Right lobe of liver (tissue), 6 donors: Measurements from ENCODE around the gene STX7. TPM values are rescaled to one million over a fixed set of nuclear protein-coding genes. Genes with fewer than 3 reads are reported as not detected.

Experiments used
- ATAC-seq, 4 donors: fragments of 200-7000 bp; cut with Tn5 transposase; one replicate each; pipeline ENCODE4 v1.9.1; 2020; ENCODE audit warnings: mild to moderate bottlenecking in 4 of 4, moderate library complexity in 4 of 4
- DNase-seq, 3 donors: peaks; one replicate each; pipeline ENCODE4 v3.0.0-alpha.2; 2020
- H3K27ac ChIP-seq, 3 donors: fragments of 200-600 bp; one replicate each; pipeline ENCODE4 v1.8.0; 2022
- H3K27me3 ChIP-seq, 2 donors: fragments of 200-600 bp; one replicate each; pipeline ENCODE4 v1.8.0; 2022
- H3K36me3 ChIP-seq, 4 donors: fragments of 200-600 bp; sonication (generic) in 1 of 4; one replicate each; pipeline versions ENCODE4 v1.5.1 to v1.8.0; 2017 to 2022; ENCODE audit warnings: control low read depth in 1 of 4
- H3K4me1 ChIP-seq, 4 donors: fragments of 200-600 bp; sonication (generic) in 1 of 4; one replicate each; pipeline versions ENCODE4 v1.5.1 to v1.8.0; 2017 to 2022; ENCODE audit warnings: control low read depth in 1 of 4
- H3K4me3 ChIP-seq, 3 donors: fragments of 200-600 bp; one replicate each; pipeline ENCODE4 v1.8.0; 2022
- H3K9me3 ChIP-seq, 4 donors: fragments of 200-600 bp; sonication (generic) in 1 of 4; one replicate each; pipeline versions ENCODE4 v1.5.1 to v1.8.0; 2017 to 2022; ENCODE audit warnings: control low read depth in 1 of 4
- CTCF ChIP-seq, 4 donors: fragments of 200-600 bp in 3 of 4; fragments of 450-650 bp in 1 of 4; IDR thresholded peaks; one replicate each; pipeline versions ENCODE4 v1.5.1 to v1.8.0; 2016 to 2022; ENCODE audit warnings: antibody characterized with exemption in 4 of 4, mild to moderate bottlenecking in 2 of 4
- POLR2A ChIP-seq: fragments of 450-650 bp; IDR thresholded peaks from one replicate; pipeline ENCODE4 v1.6.1; 2017; ENCODE audit warnings: antibody characterized with exemption, mild to moderate bottlenecking
- WGBS: methylation state at CpG from one replicate; pipeline ENCODE4 v1.1.6; 2018; ENCODE audit warnings: low coverage, low lambda C conversion rate; ENCODE audit not compliant: insufficient coverage; ENCODE audit errors: missing lambda C conversion rate; 5-methylcytosine and 5-hydroxymethylcytosine counted together
- intact Hi-C, 2 donors: fragments of 100-400 bp; cut with DNase I; formaldehyde crosslinking; loops; one replicate each; pipeline versions ENCODE4 v1.11.2 to v1.14.1; 2022
- total RNA-seq, 6 experiments: library from RNA; depleted of rRNA in 2 of 6; stranded (reverse); fragments of >200 nt in 2 of 6; fragmentation: NEBNext Ultra II Directional in 3 of 6; extraction: Animal tissue kit (Norgen Biotek cat#: 25700) in 3 of 6; gene quantifications; one replicate each; pipeline versions ENCODE4 v1.1.0 to v1.2.4, GENCODE V29; 2016 to 2023
- donor health status: DM: no; HTN: yes; CAD: no.
- donor health status: DM: no; HTN: no; CAD: no.
- donor health status: DM: no; HTN: no; CAD: no.
- donor health status: DM: no; HTN: yes; CAD: no.
- donor health status: DM: no; HTN: yes; CAD: no.

The STX7 gene
- total RNA-seq, 6 experiments from 2014 or later, result 14.9 to 28.5 (median 17.0) TPM

DNA sequence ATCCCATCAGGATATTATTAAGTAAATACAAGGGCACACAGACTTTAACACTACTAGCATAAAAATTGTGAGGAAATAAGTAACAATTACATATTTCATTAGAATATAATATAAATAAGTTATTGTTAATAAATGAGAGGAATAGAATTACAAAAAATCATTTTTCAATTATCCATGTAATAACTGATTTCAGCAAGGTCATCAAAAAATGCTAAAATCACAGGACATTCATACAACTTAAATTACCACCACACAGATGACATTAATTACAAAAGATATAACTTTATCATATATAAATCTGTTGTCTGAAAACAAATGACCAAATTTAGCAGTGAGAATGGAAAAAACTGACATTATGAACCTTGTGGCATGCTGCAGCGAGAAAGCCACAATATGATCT is 37.0 kb downstream of the STX7 start:
- Histone ChIP-seq H3K27me3 (no peaks in the 10 kb centered on the region), H3K9me3 (no peaks in the 10 kb centered on the region), H3K36me3 (peaks cover 0 to 4% (median 0%) of the 10 kb centered on the region in 4 donors), H3K4me3 (no peak overlapping the region), H3K27ac (no peak overlapping the region), H3K4me1 (no peaks in the 10 kb centered on the region)
- intact Hi-C loops, result no loop called here
- ATAC-seq, result no peak
- no peak for DNase-seq
- WGBS, result 80% methylated on average over 1 of the region's 1 CpG
- no peak for TF ChIP-seq POLR2A
- TF ChIP-seq CTCF (IDR thresholded peaks at IDR 0.05), result no peak

GRCh38 chr6:132471787-132472186 is 41.1 kb downstream of the STX7 start:
- no peak for TF ChIP-seq CTCF (IDR thresholded peaks at IDR 0.05)
- TF ChIP-seq POLR2A, result no peak
- ATAC-seq (no peak), DNase-seq (no peak)
- Histone ChIP-seq H3K27ac (no peak overlapping the region), H3K4me3 (no peak overlapping the region), H3K36me3 (peaks cover 0 to 36% (median 4%) of the 10 kb centered on the region in 4 donors), H3K9me3 (no peaks in the 10 kb centered on the region), H3K27me3 (no peaks in the 10 kb centered on the region), H3K4me1 (no peaks in the 10 kb centered on the region)
- intact Hi-C loops, result no loop called here
- WGBS, result 75% methylated on average over 3 of the region's 3 CpGs

DNA sequence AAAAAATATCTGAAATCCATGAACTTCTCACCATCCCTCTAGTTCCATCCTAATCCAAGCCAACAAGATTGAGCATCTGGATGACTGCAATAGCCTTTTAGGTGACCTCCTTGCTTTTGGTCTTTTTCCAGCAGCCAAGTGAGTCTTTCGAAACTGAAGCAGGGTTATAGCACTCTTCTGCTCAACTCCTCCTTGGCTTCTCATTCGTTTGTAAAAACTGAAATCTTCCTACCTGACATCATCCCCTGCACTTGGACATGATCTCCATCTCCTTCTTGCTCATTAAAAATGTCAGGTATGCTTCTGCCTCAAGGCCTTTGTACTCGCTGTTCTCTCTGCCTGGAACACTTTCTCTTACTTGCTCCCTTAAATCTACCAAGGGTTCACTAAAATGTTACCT is 46.0 kb downstream of the STX7 start:
- H3K27ac ChIP-seq, result no peak overlapping the region
- H3K4me1 ChIP-seq, result no peaks in the 10 kb centered on the region
- H3K9me3 ChIP-seq, result no peaks in the 10 kb centered on the region
- no peak overlapping the region for H3K4me3 ChIP-seq
- TF ChIP-seq POLR2A, result no peak
- TF ChIP-seq CTCF (IDR thresholded peaks at IDR 0.05), result no peak
- DNase-seq, result no peak
- intact Hi-C loops, result no loop called here
- no peaks in the 10 kb centered on the region for H3K27me3 ChIP-seq
- ATAC-seq, result no peak
- WGBS, result 100% methylated on average over 3 of the region's 3 CpGs
- peaks cover 3 to 55% (median 10%) of the 10 kb centered on the region in 4 donors for H3K36me3 ChIP-seq

- DNase-seq (no peak), ATAC-seq (no peak)
- H3K27ac ChIP-seq, result no peak overlapping the region
- H3K4me1 ChIP-seq, result no peaks in the 10 kb centered on the region
- WGBS, result 65% methylated on average over 5 of the region's 5 CpGs
- H3K27me3 ChIP-seq, result no peaks in the 10 kb centered on the region
- no peak overlapping the region for H3K4me3 ChIP-seq
- intact Hi-C loops, result no loop called here
- TF ChIP-seq CTCF (IDR thresholded peaks at IDR 0.05) (no peak), POLR2A (no peak)
- H3K9me3 ChIP-seq, result no peaks in the 10 kb centered on the region
- peaks cover 3 to 61% (median 11%) of the 10 kb centered on the region in 4 donors for H3K36me3 ChIP-seq
Observed at GRCh38 chr6:132465530-132466485, 47.1 kb downstream of the STX7 start.
